Pancreas (tissue), 10 donors: Measurements from ENCODE around the gene CLSTN1. TPM values are rescaled to one million over a fixed set of nuclear protein-coding genes. Genes with fewer than 3 reads are reported as not detected.

Experiments used
- ATAC-seq, 4 donors: fragments of 200-7000 bp; cut with Tn5 transposase; one replicate each; pipeline versions ENCODE4 v1.8.0 to v1.9.1; 2020; ENCODE audit warnings: mild to moderate bottlenecking in 4 of 4, moderate library complexity in 4 of 4
- DNase-seq, 6 donors: peaks; one replicate each; pipeline ENCODE4 v3.0.0-alpha.2; 2020
- FAIRE-seq: peaks from 2 replicates; lab custom pipeline; 2012; peaks lifted over from hg19 to GRCh38; lab: Jason Lieb, UNC
- H3K27ac ChIP-seq, 4 donors: fragments of 200-600 bp; sonication (generic); 1 replicate in 3 of 4; 2 replicates in 1 of 4; pipeline versions ENCODE4 v1.5.0 to v1.8.0; 2020
- H3K27me3 ChIP-seq, 4 donors: fragments of 200-600 bp; one replicate each; pipeline ENCODE4 v1.8.0; 2021
- H3K36me3 ChIP-seq, 3 donors: fragments of 200-600 bp; sonication (generic) in 1 of 3; one replicate each; pipeline versions ENCODE4 v1.5.0 to v1.8.0; 2020 to 2021
- H3K4me1 ChIP-seq, 3 donors: fragments of 200-600 bp; one replicate each; pipeline ENCODE4 v1.8.0; 2021
- H3K4me3 ChIP-seq, 4 donors: fragments of 200-600 bp; sonication (generic) in 2 of 4; one replicate each; pipeline versions ENCODE4 v1.5.0 to v1.8.0; 2020 to 2021
- H3K9me3 ChIP-seq, 4 donors: fragments of 200-600 bp; one replicate each; pipeline ENCODE4 v1.8.0; 2021
- CTCF ChIP-seq, 4 donors: fragments of 200-600 bp; sonication (generic) in 3 of 4; IDR thresholded peaks; one replicate each; pipeline versions ENCODE4 v1.5.0 to v1.8.0; 2021; ENCODE audit warnings: antibody characterized with exemption in 4 of 4
- WGBS, 2 donors: extraction: QIAGEN DNeasy Blood & Tissue Kit; methylation state at CpG; one replicate each; pipeline ENCODE4 v1.1.7; 2013; 5-methylcytosine and 5-hydroxymethylcytosine counted together
- intact Hi-C, 3 donors: fragments of 100-400 bp; cut with DNase I; formaldehyde crosslinking; loops; one replicate each; pipeline versions ENCODE4 v1.11.1 to v1.14.2; 2022
- polyA plus RNA-seq, 2 donors: library from polyadenylated mRNA; stranded (reverse); fragments of 200-250 nt; gene quantifications; one replicate each; pipeline ENCODE4 v1.2.3, GENCODE V29; 2013
- total RNA-seq, 6 donors: library from RNA; stranded (reverse); fragmentation: NEBNext Ultra II Directional in 4 of 6; extraction: Animal tissue kit (Norgen Biotek cat#: 25700) in 4 of 6; gene quantifications; one replicate each; pipeline versions ENCODE4 v1.2.1 to v1.2.4, GENCODE V29; 2021 to 2023
- donor health status: healthy with polysubstance abuse.
- donor health status: DM: no; HTN: no; CAD: no; lungs with moderate emphysema.
- donor health status: DM: no; HTN: no; CAD: no.
- donor health status: control.
- donor health status: control.
- donor health status: Bipolar disorder and iron deficiency.
- donor health status: DM: yes; HTN: yes; CAD: no.
- donor health status: DM: no; HTN: no; CAD: no.
- donor health status: DM: no; HTN: no; CAD: no.
- donor health status: DM: yes; HTN: yes; CAD: no.

CLSTN1 gene
- total and polyA plus RNA-seq, 8 donors: 44.2 to 73.5 (median 61.8) TPM

GRCh38 chr1:9820521-9820920 lies 3.2 kb downstream of the CLSTN1 start:
- no peak for DNase-seq
- Histone ChIP-seq H3K4me1 (peaks cover 7 to 14% (median 12%) of the 10 kb centered on the region in 3 donors), H3K36me3 (no peaks in the 10 kb centered on the region), H3K4me3 (no peak overlapping the region), H3K9me3 (no peaks in the 10 kb centered on the region), H3K27me3 (no peaks in the 10 kb centered on the region), H3K27ac (no peak overlapping the region)
- no peak for FAIRE-seq
- no peak for ATAC-seq
- whole genome bisulfite sequencing, 2 donors: 78 to 80% methylated on average over 3 of the region's 3 CpGs
- intact Hi-C loops: no loop called here
- TF ChIP-seq CTCF (IDR thresholded peaks at IDR 0.05): no peak

DNA sequence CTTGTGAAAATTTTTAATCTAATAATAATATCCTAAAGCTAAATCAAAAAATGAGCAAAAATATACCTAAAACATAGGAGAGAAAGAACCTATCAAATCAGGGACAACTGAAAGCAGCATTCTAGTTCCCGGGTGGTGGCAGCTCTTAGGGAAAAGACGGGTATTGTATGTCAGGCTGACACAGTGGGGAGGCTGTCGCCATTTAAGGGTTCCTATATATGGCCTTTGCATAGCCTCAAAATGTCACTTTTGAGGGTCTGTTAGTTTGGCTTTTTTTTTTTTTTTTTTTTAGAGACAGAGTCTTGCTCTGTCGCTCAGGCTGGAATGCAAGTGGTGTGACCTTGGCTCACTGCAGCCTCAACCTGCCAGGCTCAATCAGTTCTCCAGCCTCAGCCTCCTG lies 6.0 kb downstream of the CLSTN1 start:
- intact Hi-C loops: no loop called here
- ATAC-seq: no peak
- 75 to 77% methylated on average over 4 of the region's 4 CpGs for WGBS, 2 donors
- no peak for DNase-seq
- Histone ChIP-seq H3K4me1 (peaks cover 0 to 22% (median 15%) of the 10 kb centered on the region in 3 donors), H3K36me3 (no peaks in the 10 kb centered on the region), H3K27ac (no peak overlapping the region), H3K27me3 (no peaks in the 10 kb centered on the region), H3K9me3 (no peaks in the 10 kb centered on the region), H3K4me3 (no peak overlapping the region)
- no peak for FAIRE-seq
- TF ChIP-seq CTCF (IDR thresholded peaks at IDR 0.05): no peak

DNA sequence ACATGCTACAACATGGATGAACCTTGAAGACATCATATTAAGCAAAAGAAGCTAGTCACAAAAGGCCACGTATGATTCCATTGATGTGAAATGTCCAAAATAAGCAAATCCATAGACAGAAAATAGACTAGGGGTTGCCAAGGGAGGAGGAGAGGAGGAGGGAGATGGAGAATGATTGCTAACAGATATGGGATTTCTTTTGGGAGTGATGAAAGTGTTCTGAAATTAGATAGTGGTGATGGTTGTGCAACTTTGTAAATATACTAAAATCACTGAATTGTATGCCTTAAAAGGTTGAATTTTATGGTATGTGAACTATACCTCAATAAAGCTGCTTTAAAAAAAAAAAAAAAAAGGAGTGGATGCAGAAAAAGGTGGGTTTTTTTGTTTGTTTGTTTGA lies 7.6 kb downstream of the CLSTN1 start:
- no peak for DNase-seq
- no peak overlapping the region for H3K4me3 ChIP-seq
- no peaks in the 10 kb centered on the region for H3K27me3 ChIP-seq
- no peak for FAIRE-seq
- no peak overlapping the region for H3K27ac ChIP-seq
- 71 to 74% methylated on average over 1 of the region's 1 CpG for WGBS, 2 donors
- ATAC-seq: no peak
- H3K4me1 ChIP-seq: peaks cover 15 to 25% (median 18%) of the 10 kb centered on the region in 3 donors
- intact Hi-C loops: no loop called here
- TF ChIP-seq CTCF (IDR thresholded peaks at IDR 0.05): no peak
- H3K9me3 ChIP-seq: no peaks in the 10 kb centered on the region
- H3K36me3 ChIP-seq: no peaks in the 10 kb centered on the region

DNA sequence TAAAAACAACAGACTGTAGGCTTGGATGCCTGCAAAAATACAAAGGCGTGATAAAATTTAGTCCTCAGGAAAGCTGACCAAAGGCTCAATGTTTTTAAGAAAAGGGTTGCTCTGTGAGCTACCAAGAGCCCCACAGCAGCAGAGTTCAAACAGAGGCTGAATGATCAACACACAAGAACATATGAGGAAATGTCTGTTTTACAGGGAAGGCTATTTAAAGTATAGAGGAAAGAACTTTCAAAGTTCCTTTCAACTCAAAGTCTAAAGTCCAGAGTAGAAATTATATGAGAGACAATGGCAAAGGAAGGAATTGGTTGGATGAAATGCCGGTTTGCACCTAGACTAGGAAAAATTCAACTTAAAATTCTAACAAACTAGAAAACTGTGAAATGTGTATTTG lies 8.6 kb downstream of the CLSTN1 start:
- no peak overlapping the region for H3K4me3 ChIP-seq
- no peaks in the 10 kb centered on the region for H3K36me3 ChIP-seq
- peaks cover 22 to 31% (median 26%) of the 10 kb centered on the region in 3 donors for H3K4me1 ChIP-seq
- H3K27ac ChIP-seq: peak overlapping the region in 1 of 4 donors; percentile 45
- peak in 3 of 4 donors; percentile 54 to 69 (median 59) for ATAC-seq
- H3K27me3 ChIP-seq: no peaks in the 10 kb centered on the region
- intact Hi-C loops: no loop called here
- DNase-seq: no peak
- no peak for TF ChIP-seq CTCF (IDR thresholded peaks at IDR 0.05)
- WGBS, 2 donors: 58 to 63% methylated on average over 2 of the region's 2 CpGs
- peak; percentile 20 for FAIRE-seq
- H3K9me3 ChIP-seq: no peaks in the 10 kb centered on the region

DNA sequence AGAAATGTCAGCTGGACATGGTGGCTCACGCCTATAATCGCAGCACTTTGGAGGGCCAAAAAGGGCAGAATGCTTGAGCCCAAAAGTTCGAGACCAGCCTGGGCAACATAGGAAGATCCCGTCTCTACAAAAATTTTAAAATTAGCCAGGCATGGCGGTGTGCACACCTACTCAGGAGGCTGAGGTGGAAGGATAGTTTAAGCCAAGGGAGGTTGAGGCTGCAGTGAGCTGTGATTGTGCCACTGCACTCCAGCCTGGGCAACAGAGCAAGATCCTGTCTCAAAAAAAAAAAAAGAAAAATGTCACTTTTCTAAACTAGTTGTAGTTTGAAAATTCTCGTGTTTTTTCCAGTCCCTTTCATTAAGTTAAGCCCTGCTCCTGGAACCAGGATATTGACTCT lies 9.1 kb downstream of the CLSTN1 start:
- no peak for ATAC-seq
- no peak for TF ChIP-seq CTCF (IDR thresholded peaks at IDR 0.05)

More for the DNA sequence above, 9.1 kb downstream of the CLSTN1 start:
- peak overlapping the region in 1 of 4 donors; percentile 45 for H3K27ac ChIP-seq
- DNase-seq (no peak), FAIRE-seq (no peak)
- no peaks in the 10 kb centered on the region for H3K36me3 ChIP-seq
- 85 to 92% methylated on average over 6 of the region's 6 CpGs for WGBS, 2 donors
- no peak overlapping the region for H3K4me3 ChIP-seq
- no peaks in the 10 kb centered on the region for H3K9me3 ChIP-seq
- peaks cover 22 to 32% (median 26%) of the 10 kb centered on the region in 3 donors for H3K4me1 ChIP-seq
- intact Hi-C loops: no loop called here
- H3K27me3 ChIP-seq: no peaks in the 10 kb centered on the region
